Endodermal cell (in vitro differentiated cells): ENCODE data around the gene SLC22A14. TPM values are rescaled to one million over a fixed set of nuclear protein-coding genes. Genes with fewer than 3 reads are reported as not detected.

Experiments used
- DNase-seq: peaks from one replicate; pipeline ENCODE4 v3.0.0-alpha.2; 2017
- H3K27ac ChIP-seq: 2 replicates; pipeline ENCODE4 v1.5.1; 2013; ENCODE audit warnings: mild to moderate bottlenecking, low read depth, low read length, moderate library complexity
- H3K27me3 ChIP-seq: 2 replicates; pipeline ENCODE4 v1.6.1; 2013; ENCODE audit warnings: mild to moderate bottlenecking, low read length, moderate library complexity; ENCODE audit not compliant: insufficient read depth, control insufficient read depth, poor library complexity, severe bottlenecking
- H3K36me3 ChIP-seq: 2 replicates; pipeline ENCODE4 v1.7.0; 2013; ENCODE audit warnings: mild to moderate bottlenecking, low read length, moderate library complexity; ENCODE audit not compliant: control insufficient read depth, insufficient read depth
- H3K4me1 ChIP-seq: one replicate; pipeline ENCODE4 v1.7.0; 2013; ENCODE audit warnings: low read length; ENCODE audit not compliant: control insufficient read depth, insufficient read depth
- H3K4me3 ChIP-seq: 2 replicates; pipeline ENCODE4 v1.5.1; 2013; ENCODE audit warnings: mild to moderate bottlenecking, low read length, moderate library complexity
- H3K9ac ChIP-seq: 2 replicates; pipeline ENCODE4 v1.6.1; 2013; ENCODE audit warnings: mild to moderate bottlenecking, low read length, moderate library complexity; ENCODE audit not compliant: poor library complexity, severe bottlenecking; ENCODE audit errors: extremely low read depth
- H3K9me3 ChIP-seq: 2 replicates; pipeline ENCODE4 v1.6.1; 2013; ENCODE audit warnings: mild to moderate bottlenecking, low read length, moderate library complexity; ENCODE audit not compliant: control insufficient read depth
- H3K27ac Mint-ChIP-seq: 2 replicates; pipeline ENCODE4 v1.8.0; 2020; ENCODE audit warnings: mixed read lengths
- H3K27me3 Mint-ChIP-seq: 2 replicates; pipeline ENCODE4 v1.8.0; 2021; ENCODE audit warnings: mild to moderate bottlenecking, mixed read lengths; ENCODE audit not compliant: insufficient read depth
- H3K36me3 Mint-ChIP-seq: 2 replicates; pipeline ENCODE4 v1.8.0; 2020; ENCODE audit warnings: low read depth, mixed read lengths
- H3K4me1 Mint-ChIP-seq: 2 replicates; pipeline ENCODE4 v1.8.0; 2020; ENCODE audit warnings: mixed read lengths
- H3K4me3 Mint-ChIP-seq: 2 replicates; pipeline ENCODE4 v1.8.0; 2020; ENCODE audit warnings: mild to moderate bottlenecking, moderate library complexity, mixed read lengths
- H3K9me3 Mint-ChIP-seq: 2 replicates; pipeline ENCODE4 v1.8.0; 2020; ENCODE audit warnings: mild to moderate bottlenecking, mixed read lengths
- CTCF ChIP-seq: fragments of 200-600 bp; sonication (generic); conservative IDR thresholded peaks from 2 replicates; pipeline ENCODE4 v1.5.0; 2021; ENCODE audit warnings: antibody characterized with exemption, mild to moderate bottlenecking
- WGBS, 2 experiments: methylation state at CpG; one replicate each; pipeline versions ENCODE4 v1.1.5 to v1.1.7; 2013; ENCODE audit warnings: missing lambda C conversion rate in 2 of 2, mixed read lengths in 1 of 2; ENCODE audit not compliant: insufficient coverage in 1 of 2, insufficient read length in 1 of 2; 5-methylcytosine and 5-hydroxymethylcytosine counted together
- total RNA-seq, 2 donors: library from RNA; stranded (reverse); fragmentation: NEBNext Ultra II Directional in 1 of 2; extraction: Animal tissue kit (Norgen Biotek cat#: 25700) in 1 of 2; gene quantifications; 2 replicates in 1 of 2; 3 replicates in 1 of 2; pipeline ENCODE4 v1.2.1, GENCODE V29; 2021

The SLC22A14 gene
- total RNA-seq, 2 donors from 2014 or later, result 0.20 TPM; not detected in 1

GRCh38 chr3:38247366-38248035, 34.6 kb upstream of the SLC22A14 start:
- Mint-ChIP-seq H3K27ac (peak overlapping the region; percentile 44), H3K27me3 (no peaks in the 10 kb centered on the region), H3K9me3 (no peaks in the 10 kb centered on the region), H3K4me3 (no peak overlapping the region), H3K4me1 (no peaks in the 10 kb centered on the region), H3K36me3 (peaks cover 51% of the 10 kb centered on the region)
- Histone ChIP-seq H3K27me3 (no peaks in the 10 kb centered on the region), H3K36me3 (peaks cover 71% of the 10 kb centered on the region), H3K9me3 (no peaks in the 10 kb centered on the region), H3K27ac (no peak overlapping the region), H3K4me3 (no peak overlapping the region), H3K9ac (no peak overlapping the region), H3K4me1 (no peaks in the 10 kb centered on the region)
- TF ChIP-seq CTCF, result no peak
- DNase-seq, result no peak

- no peak overlapping the region for H3K27ac Mint-ChIP-seq
- H3K4me3 ChIP-seq, result no peak overlapping the region
- no peak for DNase-seq
- no peaks in the 10 kb centered on the region for H3K9me3 ChIP-seq
- peaks cover 89% of the 10 kb centered on the region for H3K36me3 ChIP-seq
- WGBS, 2 experiments, result 93 to 100% methylated on average over 1 to 2 of the region's 2 CpGs
- H3K4me1 Mint-ChIP-seq, result no peaks in the 10 kb centered on the region
- TF ChIP-seq CTCF, result no peak
- H3K27me3 ChIP-seq, result no peaks in the 10 kb centered on the region
- H3K27me3 Mint-ChIP-seq, result no peaks in the 10 kb centered on the region
- no peak overlapping the region for H3K4me3 Mint-ChIP-seq
- H3K9ac ChIP-seq, result no peak overlapping the region
- H3K4me1 ChIP-seq, result no peaks in the 10 kb centered on the region
- H3K36me3 Mint-ChIP-seq, result peaks cover 54% of the 10 kb centered on the region
- no peak overlapping the region for H3K27ac ChIP-seq
- H3K9me3 Mint-ChIP-seq, result no peaks in the 10 kb centered on the region
Measured at GRCh38 chr3:38250198-38250597, 31.9 kb upstream of the SLC22A14 start.

GRCh38 chr3:38251197-38251596, 30.9 kb upstream of the SLC22A14 start:
- no peak overlapping the region for H3K27ac ChIP-seq
- 95 to 96% methylated on average over 4 of the region's 4 CpGs for WGBS, 2 experiments
- peaks cover 91% of the 10 kb centered on the region for H3K36me3 ChIP-seq
- Mint-ChIP-seq H3K4me3 (no peak overlapping the region), H3K27ac (no peak overlapping the region), H3K36me3 (peaks cover 51% of the 10 kb centered on the region), H3K9me3 (no peaks in the 10 kb centered on the region), H3K4me1 (peaks cover 5% of the 10 kb centered on the region), H3K27me3 (no peaks in the 10 kb centered on the region)
- H3K9me3 ChIP-seq, result no peaks in the 10 kb centered on the region
- no peak overlapping the region for H3K4me3 ChIP-seq
- no peaks in the 10 kb centered on the region for H3K27me3 ChIP-seq
- H3K9ac ChIP-seq, result no peak overlapping the region
- peak; percentile 1 for TF ChIP-seq CTCF
- no peaks in the 10 kb centered on the region for H3K4me1 ChIP-seq
- no peak for DNase-seq
